GM12891 (cell line): Measurements from ENCODE around the gene COMMD1.

Experiments used
- PAX5 ChIP-seq: IDR thresholded peaks from 2 replicates; pipeline ENCODE4 v1.6.1; 2011; ENCODE audit warnings: low read length, moderate library complexity, mild to moderate bottlenecking; ENCODE audit not compliant: insufficient read depth, severe bottlenecking
- POLR2A ChIP-seq: IDR thresholded peaks from 2 replicates; pipeline ENCODE4 v1.6.1; 2011; ENCODE audit warnings: low read depth, low read length, control low read depth
- POLR2AphosphoS5 ChIP-seq: IDR thresholded peaks from 2 replicates; pipeline ENCODE4 v1.6.1; 2011; ENCODE audit warnings: low read depth, low read length, control low read depth
- SPI1 ChIP-seq: IDR thresholded peaks from 2 replicates; pipeline ENCODE4 v1.6.1; 2011; ENCODE audit warnings: low read depth, low read length, control low read depth
- TAF1 ChIP-seq: IDR thresholded peaks from 2 replicates; pipeline ENCODE4 v1.6.1; 2011; ENCODE audit warnings: low read depth, low read length, control low read depth

DNA sequence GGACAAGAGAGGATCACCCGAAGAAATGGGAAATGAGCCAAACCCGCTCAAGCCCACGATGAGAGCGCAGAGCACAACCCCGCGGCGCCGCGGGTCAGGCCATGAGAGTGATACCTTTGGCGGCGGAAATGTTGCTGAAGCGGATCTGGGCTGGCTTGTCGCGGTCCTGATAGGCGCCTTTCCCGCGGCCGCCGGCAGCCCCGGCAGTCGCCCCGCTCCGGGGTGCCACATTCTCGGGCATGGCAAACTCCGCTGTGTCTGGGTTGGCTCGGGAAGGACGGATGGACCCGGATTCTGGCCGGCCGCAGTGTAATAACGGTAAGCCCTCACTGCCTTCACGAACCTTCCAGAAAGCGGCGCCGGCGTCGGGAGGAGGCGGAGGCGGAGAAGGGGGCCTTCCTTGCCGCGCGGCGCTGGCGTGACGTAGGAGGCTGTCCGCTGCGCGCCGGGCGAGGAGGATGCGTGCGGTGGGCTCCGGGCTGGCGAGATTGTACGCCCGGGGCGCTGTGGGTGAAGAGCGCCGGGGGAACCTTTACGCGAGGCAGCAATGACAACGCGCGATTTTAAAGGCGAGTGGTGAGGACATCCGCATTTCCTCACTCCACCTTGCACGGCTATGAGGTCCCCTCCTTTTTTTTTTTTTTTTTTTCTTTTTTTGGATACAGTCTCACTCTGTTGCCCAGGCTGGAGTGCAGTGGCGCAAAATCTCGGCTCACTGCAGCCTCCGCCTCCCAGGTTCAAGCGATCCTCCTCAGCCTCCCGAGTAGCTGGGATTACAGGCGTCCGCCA is 17.0 kb upstream of the COMMD1 start, which contains the start of gene CCT4:
- TF ChIP-seq POLR2A, result peak; percentile 97
- TF ChIP-seq POLR2AphosphoS5, result peak; percentile 95
- TF ChIP-seq SPI1, result peak; percentile 57
- TF ChIP-seq TAF1, result peak; percentile 97
- TF ChIP-seq PAX5, result peak; percentile 32
